Islet of Langerhans (tissue), 1 donor: ENCODE measurements around the gene TUBA1B.
"Not testable (repeated sequence)": the region's sequence is repeated elsewhere in the genome, so short reads cannot be mapped to it uniquely, and the experiment has no call there.

Source experiments
- FAIRE-seq: peaks from one replicate; lab custom pipeline; 2011; peaks lifted over from hg19 to GRCh38; lab: Jason Lieb, UNC

The TUBA1B gene

DNA sequence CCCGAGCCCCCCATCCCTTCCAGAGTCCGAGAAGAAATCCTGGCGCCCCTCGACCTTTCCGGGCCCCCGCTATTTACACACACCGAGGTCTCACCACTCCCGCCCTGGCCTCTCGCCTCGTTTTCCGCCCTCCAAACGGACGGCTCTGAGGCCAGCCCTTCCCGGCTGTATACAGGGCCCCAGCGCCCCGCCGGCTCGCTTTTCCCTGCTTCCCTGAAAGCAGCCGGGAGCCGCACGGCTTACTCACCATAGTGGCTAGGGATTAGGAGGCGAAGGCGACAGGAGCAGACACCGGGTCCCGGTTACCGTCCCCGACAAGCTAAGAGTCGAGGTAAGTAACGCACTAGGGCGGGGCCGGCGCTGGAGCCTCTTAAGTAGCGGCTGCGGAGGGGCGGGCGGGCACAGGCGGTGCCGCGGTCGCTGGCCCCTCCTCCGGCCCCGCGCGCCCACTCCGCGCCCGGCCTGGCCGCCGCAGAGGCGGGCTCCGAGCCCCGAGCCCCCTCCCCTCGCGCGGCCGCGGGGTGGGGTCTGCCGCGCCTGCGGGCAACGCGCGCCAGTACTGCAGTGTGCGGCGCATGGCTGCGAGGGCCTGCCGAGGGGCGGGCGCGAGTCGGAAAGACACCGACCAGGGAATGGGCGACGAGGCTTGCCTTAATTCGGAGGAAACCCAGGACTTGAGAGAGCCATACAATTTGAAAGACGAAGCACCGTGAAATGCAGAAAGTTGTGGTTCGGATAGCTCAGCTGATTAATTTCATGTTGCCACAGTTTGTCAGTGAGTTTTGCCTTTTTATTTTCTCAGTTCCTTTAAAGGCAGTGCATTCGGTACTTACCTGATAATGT lies at the start of gene TUBA1B:
TSS of gene TUBA1B (minus strand) at position 345 of the 843 bp plus-strand sequence. CDS start at position 250, 95 bp downstream.
- no peak for FAIRE-seq

- no peak for FAIRE-seq
These were observed 43.0 kb upstream of the TUBA1B start for GRCh38 chr12:49174218-49174617.

DNA sequence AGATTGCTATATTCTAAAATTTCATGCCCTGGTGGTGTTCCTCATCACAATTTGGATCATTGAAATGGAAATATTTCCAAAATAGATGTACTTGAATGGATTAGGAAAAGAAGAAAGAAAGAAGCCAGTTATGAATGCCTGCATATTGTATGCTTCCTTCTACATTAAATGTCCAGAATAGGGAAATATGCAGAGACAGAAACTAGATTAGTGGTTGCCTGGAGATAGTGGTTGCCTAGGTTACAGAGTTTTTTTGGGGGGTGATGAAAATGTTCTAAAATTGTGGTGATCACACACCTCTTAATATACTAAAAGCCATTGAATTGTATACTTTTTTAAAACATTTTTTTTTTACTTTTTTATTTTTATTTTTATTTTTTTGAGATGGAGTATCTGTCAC lies 39.7 kb upstream of the TUBA1B start:
- FAIRE-seq = no peak

- FAIRE-seq = no peak
These were observed 33.9 kb upstream of the TUBA1B start for GRCh38 chr12:49165114-49165513.

DNA sequence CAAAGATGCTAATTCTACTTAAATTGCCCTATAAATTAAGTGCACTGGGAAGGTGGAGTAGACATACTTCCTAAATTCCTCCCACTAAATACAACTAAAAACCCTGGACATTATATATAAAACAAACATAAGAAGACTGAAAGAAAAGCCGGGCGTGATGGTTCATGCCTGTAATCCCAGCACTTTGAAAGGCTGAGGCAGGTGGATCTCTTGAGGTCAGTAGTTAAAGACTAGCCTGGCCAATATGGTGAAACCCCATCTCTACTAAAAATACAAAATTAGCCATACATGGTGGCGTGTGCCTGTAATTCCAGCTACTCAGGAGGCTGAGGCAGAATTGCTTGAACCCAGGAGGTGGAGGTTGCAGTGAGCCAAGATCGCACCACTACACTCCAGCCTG lies 30.7 kb upstream of the TUBA1B start:
- FAIRE-seq = not testable (repeated sequence)

DNA sequence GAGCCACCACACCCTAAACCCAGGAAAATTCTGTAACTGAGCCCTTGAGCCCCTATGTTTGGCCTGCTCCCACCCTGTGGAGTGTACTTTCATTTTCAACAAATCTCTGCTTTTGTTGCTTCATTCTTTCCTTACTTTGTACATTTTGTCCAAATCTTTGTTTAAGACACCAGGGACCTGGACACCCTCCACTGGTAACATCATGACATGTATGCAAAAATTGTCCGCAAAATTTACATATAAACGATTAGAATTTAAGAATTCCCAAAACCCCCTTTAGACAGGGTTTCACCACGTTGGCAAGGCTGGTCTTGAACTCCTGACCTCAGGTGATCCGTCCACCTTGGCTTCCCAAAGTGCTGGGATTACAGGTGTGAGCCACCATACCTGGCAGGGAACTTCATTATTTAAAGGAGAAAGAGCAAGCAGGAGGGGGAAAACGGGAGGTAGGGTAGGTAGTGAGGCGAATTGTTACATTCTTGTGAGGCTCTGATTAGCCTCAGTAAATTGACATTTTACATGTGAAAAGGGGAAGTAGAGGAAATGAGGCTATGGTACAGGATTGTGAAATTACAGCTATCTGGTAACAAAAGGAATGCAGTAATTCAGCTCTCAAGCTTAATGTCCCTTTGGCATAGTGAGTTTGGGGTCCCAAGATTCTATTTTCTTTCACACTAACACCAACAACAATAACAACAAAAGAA lies 30.0 kb upstream of the TUBA1B start:
- FAIRE-seq = no peak

DNA sequence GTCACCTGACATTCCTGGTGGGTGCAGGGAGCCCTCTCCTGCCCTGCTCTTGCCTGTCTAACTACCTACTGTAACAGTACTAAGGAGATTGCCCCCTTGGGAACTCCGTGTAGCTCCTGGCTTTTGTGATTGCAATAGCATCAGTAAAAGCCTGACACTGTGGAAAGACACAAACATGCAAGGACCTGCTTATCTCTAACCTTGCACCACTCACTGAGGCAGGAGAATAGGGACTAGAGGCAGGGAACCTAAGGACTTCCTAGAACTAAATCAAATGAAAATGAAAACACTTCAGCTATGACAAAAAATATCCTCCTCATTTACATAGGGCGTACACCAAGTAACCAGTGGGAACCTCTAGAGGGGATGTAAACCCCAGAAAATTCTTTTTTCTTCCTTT lies 29.2 kb upstream of the TUBA1B start:
- FAIRE-seq = no peak

DNA sequence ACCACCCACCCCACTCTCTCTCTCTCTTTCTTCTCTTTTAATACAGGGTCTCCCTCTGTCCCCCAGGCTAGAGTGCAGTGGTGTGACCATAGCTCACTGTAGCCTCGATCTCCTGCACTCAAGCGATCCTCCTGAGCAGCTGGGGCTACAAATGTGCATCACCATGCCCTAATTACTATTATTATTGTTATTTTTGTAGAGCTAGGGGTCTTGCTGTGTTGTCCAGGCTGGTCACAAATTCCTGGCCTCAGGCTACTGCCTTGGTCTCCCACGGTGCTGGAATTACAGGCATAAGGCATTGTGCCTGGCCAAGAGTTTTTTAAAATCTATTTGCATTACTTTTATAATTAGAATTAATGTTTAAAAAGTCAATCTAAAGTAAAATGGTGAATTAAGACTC lies 23.0 kb upstream of the TUBA1B start:
- FAIRE-seq = no peak

GRCh38 chr12:49147384-49147783 lies 16.2 kb upstream of the TUBA1B start:
- no peak for FAIRE-seq

DNA sequence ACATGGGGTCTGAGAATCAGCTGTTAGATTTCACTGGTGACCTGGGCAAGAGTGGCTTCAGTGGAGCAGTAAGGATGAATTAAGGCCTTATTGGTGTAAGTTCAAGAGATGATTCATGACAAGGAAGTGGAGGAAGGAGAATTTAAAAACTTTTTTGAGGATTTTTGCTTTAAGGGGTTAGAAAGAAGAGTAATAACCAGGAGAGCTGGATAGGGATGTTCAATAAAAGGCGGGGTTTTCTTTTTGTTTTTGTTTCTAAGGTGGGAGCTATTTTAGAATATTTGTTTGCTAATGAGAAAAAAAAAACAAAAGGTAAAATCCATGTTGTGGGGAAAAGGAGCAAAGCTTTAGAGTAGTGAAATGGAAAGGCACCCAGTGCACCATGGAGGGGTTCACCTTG lies 15.2 kb upstream of the TUBA1B start:
- FAIRE-seq = no peak

DNA sequence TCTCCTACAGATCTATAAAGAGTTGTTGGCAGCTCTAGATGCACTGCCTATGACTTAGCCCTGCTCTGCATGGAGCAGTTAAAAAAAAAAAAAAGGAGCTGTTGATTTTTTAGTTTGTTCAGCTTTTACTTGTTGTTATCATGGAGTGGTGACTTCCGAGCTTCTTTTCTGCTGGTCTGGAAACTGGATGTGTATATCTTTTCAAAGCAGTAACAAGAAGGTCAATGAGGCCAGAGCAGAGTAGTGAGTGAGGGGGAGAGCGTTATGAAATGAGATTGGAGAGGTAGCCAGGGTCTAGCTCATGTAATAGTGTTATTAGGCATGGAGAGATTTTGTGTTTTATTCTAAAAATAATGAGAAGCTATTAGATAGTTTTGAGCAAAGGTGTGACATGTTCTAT lies 13.2 kb upstream of the TUBA1B start:
- no peak for FAIRE-seq

DNA sequence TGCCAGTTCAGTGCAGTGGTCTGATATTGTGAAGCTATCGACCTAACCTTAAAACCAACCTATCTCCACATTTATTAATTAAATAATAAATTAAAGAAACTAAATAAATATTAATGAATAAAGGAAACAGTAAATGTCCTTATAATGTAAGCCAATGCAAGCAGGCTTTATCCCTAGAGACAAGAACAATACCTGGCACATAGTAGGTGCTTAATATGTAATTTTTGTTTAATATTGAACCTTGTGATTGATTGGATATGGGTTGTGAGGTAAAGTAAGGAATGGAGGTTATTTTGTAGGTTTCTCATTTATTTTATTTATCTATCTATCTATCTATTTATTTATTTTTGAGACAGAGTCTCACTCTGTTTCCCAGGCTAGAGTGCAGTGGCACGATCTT lies 7.8 kb upstream of the TUBA1B start:
- no peak for FAIRE-seq

- FAIRE-seq = no peak
These were observed 7.4 kb upstream of the TUBA1B start for GRCh38 chr12:49138587-49138986.

DNA sequence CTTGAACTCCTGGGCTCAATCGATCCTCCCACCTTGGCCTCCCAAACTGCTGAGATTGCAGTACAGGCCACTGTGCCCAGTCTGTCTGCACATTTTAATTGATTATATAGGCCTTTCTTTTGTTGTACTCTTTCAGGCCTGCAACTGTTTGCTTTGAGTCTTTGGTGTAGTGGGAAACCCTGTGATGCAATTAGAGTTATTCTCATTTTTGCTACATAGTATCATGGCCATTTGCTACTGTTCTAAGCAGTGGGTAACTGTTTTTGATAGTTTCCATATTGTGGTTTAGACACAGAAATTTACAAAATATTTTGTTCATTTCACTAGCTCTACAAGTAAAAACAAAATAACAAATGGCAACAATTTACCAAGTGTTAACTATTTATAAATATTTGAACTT lies 6.3 kb upstream of the TUBA1B start:
- no peak for FAIRE-seq

DNA sequence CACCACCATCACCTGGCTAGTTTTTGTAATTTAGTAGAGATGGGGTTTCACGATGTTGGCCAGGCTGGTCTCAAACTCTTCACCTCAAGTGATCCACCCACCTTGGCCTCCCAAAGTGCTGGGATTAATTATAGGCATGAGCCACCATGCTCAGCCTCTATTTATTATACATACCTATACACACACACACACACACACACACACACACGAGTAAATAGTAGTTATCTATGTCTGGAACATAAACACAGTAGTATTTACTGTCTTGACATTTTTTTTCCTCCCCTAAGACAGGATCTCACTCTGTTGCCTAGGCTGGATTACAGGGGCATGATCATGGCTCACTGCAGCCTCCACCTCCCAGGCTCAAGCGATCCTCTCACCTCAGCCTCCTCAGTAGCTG lies 5.8 kb upstream of the TUBA1B start:
- FAIRE-seq = not testable (repeated sequence)

GRCh38 chr12:49133590-49133989 lies 2.4 kb upstream of the TUBA1B start:
- FAIRE-seq = no peak

GRCh38 chr12:49133014-49133413 lies 1.8 kb upstream of the TUBA1B start:
- no peak for FAIRE-seq

GRCh38 chr12:49131894-49132461 lies 783 bp upstream of the TUBA1B start:
- no peak for FAIRE-seq

- no peak for FAIRE-seq
These were observed 794 bp downstream of the TUBA1B start for GRCh38 chr12:49130151-49131050.

GRCh38 chr12:49129332-49130150 lies 1.7 kb downstream of the TUBA1B start:
- no peak for FAIRE-seq

- FAIRE-seq = not testable (repeated sequence)
These were observed 3.2 kb downstream of the TUBA1B start for GRCh38 chr12:49127971-49128370.
